Measurements from ENCODE around the gene ADAM8.

Gene ADAM8

DNA sequence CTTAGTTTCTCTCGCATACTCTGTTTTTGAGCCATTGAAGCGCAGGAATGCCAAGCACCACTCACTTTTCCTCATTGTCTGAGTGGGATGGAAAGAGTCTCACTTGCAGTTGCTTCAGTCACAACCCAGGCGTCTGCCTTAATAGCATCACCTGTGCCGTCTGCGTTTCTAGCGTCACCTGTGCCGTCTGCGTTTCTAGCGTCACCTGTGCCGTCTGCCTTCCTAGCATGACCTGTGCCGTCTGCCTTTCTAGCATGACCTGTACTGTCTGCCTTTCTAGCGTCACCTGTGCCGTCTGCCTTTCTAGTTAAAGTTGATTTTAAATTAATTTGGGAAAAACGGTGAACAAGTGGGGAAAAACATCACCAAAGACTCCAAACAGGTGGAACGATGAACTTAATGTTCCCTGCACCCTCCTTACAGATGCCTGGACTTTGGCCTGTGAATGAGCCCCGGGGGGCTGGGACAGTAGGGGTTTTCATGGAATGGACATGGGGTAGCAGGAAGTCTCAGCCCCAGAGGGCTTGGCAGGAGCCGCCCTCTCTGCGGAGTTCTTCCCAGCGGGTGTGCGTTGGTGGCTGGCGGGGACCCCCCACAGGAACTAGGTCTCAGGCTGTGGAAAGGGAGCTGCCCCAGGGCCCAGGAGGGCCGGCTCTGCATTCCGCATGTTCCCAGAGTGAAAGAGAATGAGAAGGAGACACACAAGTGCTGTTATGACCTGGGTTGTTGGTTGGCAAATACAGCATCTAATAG lies 35.5 kb upstream of the ADAM8 start:
- no peak for TF ChIP-seq CTCF (IDR thresholded peaks at IDR 0.05; ENCODE audit: borderline replicate concordance, insufficient read depth, low read depth, low read length)
- no peak overlapping the region for H3K4me3 ChIP-seq (ENCODE audit: low read depth, low read length)

DNA sequence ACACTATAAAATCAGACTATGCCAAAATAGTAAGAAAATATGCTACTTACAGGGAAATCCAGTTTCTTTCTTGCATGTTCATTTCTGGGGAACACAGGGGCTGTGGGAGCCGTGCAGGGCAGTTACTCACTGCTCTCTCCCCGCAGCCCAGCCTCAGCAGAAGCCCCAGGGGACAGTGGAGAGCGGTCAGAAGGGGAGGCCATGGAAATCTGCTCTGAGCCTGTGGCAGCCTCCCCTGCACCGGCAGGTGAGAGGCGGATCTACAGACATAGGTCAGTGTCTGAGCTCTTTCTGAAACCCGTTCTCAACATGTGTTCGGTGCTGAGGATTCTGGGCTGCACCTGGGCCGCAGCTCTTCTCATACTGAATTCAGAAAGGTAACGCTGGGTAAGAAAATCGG lies 34.9 kb upstream of the ADAM8 start:
- no peak overlapping the region for H3K4me3 ChIP-seq (ENCODE audit: low read depth, low read length)
- TF ChIP-seq CTCF (IDR thresholded peaks at IDR 0.05; ENCODE audit: borderline replicate concordance, insufficient read depth, low read depth, low read length), result no peak

GRCh38 chr10:133310789-133311188 lies 34.1 kb upstream of the ADAM8 start:
- no peak overlapping the region for H3K4me3 ChIP-seq (ENCODE audit: low read depth, low read length)
- TF ChIP-seq CTCF (IDR thresholded peaks at IDR 0.05; ENCODE audit: borderline replicate concordance, insufficient read depth, low read depth, low read length), result no peak

- TF ChIP-seq CTCF (IDR thresholded peaks at IDR 0.05; ENCODE audit: borderline replicate concordance, insufficient read depth, low read depth, low read length), result no peak
- no peak overlapping the region for H3K4me3 ChIP-seq (ENCODE audit: low read depth, low read length)
These were observed 33.7 kb upstream of the ADAM8 start for GRCh38 chr10:133310399-133310755.

- TF ChIP-seq CTCF (IDR thresholded peaks at IDR 0.05; ENCODE audit: borderline replicate concordance, insufficient read depth, low read depth, low read length), result no peak
- no peak overlapping the region for H3K4me3 ChIP-seq (ENCODE audit: low read depth, low read length)
These were observed 33.2 kb upstream of the ADAM8 start for GRCh38 chr10:133309720-133310398.

DNA sequence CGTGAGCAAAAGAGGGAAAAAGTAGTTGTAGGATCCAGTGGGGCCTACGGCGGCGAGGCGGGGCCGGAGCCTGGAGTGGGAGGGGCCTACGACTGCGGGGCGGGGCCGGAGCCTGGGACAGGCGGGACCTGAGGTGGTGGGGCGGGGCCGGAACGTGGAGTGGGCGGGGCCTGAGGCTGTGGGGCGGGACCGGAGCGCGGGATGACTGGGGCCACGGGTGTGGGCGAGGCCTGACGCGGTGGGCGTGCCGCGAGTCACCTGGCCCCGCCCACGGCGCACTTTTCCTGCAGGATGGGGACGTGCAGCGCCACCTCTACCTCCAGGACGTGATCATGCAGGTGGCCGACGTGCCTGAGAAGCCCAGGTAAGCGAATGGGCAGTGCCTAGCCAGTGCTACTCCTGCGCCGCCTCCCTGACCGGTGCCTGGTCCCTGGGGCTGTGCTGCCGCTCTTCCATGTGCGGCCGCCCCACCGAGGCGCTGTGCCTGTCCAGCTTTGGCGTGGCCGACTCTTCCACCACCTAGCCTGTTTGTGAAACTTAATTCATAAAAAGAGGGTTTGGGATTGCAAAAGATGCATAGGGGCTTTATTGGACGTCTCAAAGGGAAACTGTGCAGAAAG lies 32.5 kb upstream of the ADAM8 start:
- no peak for TF ChIP-seq CTCF (IDR thresholded peaks at IDR 0.05; ENCODE audit: borderline replicate concordance, insufficient read depth, low read depth, low read length)
- peak overlapping the region; percentile 74 for H3K4me3 ChIP-seq (ENCODE audit: low read depth, low read length)

Data from GM12875 (cell line).